GM12878 (cell line): Measurements from ENCODE around the gene ZNF629. TPM values are rescaled to one million over a fixed set of nuclear protein-coding genes. Genes with fewer than 3 reads are reported as not detected.

Experiments used
- EZH2 ChIP-seq: IDR thresholded peaks from 2 replicates; pipeline ENCODE4 v1.6.1; 2012; ENCODE audit warnings: low read depth, mild to moderate bottlenecking, control low read depth, inconsistent platforms, low read length, borderline replicate concordance; ENCODE audit not compliant: control insufficient read depth
- HSF1 ChIP-seq: fragments of 150-350 bp; IDR thresholded peaks from 2 replicates; pipeline ENCODE4 v1.6.1; 2014; ENCODE audit warnings: mild to moderate bottlenecking, low read depth, low read length
- LARP7 ChIP-seq: fragments of 450-650 bp; IDR thresholded peaks from 2 replicates; pipeline ENCODE4 v1.6.1; 2017; ENCODE audit warnings: mild to moderate bottlenecking
- SREBF1 ChIP-seq: IDR thresholded peaks from 2 replicates; pipeline ENCODE4 v1.6.1; 2012; ENCODE audit warnings: mild to moderate bottlenecking, low read length
- TCF7 ChIP-seq: IDR thresholded peaks from 2 replicates; pipeline ENCODE4 v1.6.1; 2014; ENCODE audit warnings: antibody characterized with exemption, borderline replicate concordance
- polyA plus RNA-seq, 11 experiments: library from polyadenylated mRNA; depleted of rRNA in 4 of 11; unstranded in 6 of 11; stranded (reverse) in 5 of 11; fragments of >200 nt; fragmentation: Nextera tagmentation in 4 of 11; fragmentation: Illumina TruSeq in 1 of 11; extraction: Ambion mirVana in 4 of 11; extraction: Trizol in 1 of 11; gene quantifications; 1 replicate in 1 of 11; 2 replicates in 10 of 11; pipeline versions ENCODE4 v1.2.1 to v1.2.3, GENCODE V29; 2011 to 2016; ENCODE audit warnings: inconsistent platforms in 2 of 11, missing spikeins in 2 of 11, low read depth in 1 of 11
- total RNA-seq, 4 experiments: library from RNA; depleted of rRNA in 3 of 4; stranded (reverse); fragments of >200 nt in 3 of 4; fragmentation: Illumina TruSeq in 1 of 4; extraction: Trizol in 1 of 4; gene quantifications; 2 replicates each; pipeline versions ENCODE4 v1.2.1 to v1.2.3, GENCODE V29; 2013 to 2021
- TF ChIP-seq, protein P1 (sequence below): IDR thresholded peaks from 2 replicates; pipeline ENCODE4 v1.6.1; 2012; ENCODE audit warnings: improper control_type of control experiment, low read depth, low read length; ENCODE audit not compliant: insufficient replicate concordance

Gene ZNF629
- total and polyA plus RNA-seq, 10 of the 15 experiments (the other 5 are each of a cell fraction or from before 2014, with no cell fraction given), result 0.02 to 0.69 (median 0.40) TPM

GRCh38 chr16:30746638-30747175, 40.3 kb downstream of the ZNF629 start (continued):
- TF ChIP-seq, protein P1, sequence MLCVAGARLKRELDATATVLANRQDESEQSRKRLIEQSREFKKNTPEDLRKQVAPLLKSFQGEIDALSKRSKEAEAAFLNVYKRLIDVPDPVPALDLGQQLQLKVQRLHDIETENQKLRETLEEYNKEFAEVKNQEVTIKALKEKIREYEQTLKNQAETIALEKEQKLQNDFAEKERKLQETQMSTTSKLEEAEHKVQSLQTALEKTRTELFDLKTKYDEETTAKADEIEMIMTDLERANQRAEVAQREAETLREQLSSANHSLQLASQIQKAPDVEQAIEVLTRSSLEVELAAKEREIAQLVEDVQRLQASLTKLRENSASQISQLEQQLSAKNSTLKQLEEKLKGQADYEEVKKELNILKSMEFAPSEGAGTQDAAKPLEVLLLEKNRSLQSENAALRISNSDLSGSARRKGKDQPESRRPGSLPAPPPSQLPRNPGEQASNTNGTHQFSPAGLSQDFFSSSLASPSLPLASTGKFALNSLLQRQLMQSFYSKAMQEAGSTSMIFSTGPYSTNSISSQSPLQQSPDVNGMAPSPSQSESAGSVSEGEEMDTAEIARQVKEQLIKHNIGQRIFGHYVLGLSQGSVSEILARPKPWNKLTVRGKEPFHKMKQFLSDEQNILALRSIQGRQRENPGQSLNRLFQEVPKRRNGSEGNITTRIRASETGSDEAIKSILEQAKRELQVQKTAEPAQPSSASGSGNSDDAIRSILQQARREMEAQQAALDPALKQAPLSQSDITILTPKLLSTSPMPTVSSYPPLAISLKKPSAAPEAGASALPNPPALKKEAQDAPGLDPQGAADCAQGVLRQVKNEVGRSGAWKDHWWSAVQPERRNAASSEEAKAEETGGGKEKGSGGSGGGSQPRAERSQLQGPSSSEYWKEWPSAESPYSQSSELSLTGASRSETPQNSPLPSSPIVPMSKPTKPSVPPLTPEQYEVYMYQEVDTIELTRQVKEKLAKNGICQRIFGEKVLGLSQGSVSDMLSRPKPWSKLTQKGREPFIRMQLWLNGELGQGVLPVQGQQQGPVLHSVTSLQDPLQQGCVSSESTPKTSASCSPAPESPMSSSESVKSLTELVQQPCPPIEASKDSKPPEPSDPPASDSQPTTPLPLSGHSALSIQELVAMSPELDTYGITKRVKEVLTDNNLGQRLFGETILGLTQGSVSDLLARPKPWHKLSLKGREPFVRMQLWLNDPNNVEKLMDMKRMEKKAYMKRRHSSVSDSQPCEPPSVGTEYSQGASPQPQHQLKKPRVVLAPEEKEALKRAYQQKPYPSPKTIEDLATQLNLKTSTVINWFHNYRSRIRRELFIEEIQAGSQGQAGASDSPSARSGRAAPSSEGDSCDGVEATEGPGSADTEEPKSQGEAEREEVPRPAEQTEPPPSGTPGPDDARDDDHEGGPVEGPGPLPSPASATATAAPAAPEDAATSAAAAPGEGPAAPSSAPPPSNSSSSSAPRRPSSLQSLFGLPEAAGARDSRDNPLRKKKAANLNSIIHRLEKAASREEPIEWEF, result no peak
- TF ChIP-seq EZH2, result no peak
- no peak for TF ChIP-seq LARP7
- TF ChIP-seq SREBF1, result no peak
- no peak for TF ChIP-seq TCF7
- TF ChIP-seq HSF1, result no peak
- TF ChIP-seq, all 136 proteins: peak for 0
